ENCODE data around the gene APBB1IP.
"Not testable (repeated sequence)": the region's sequence is repeated elsewhere in the genome, so short reads cannot be mapped to it uniquely, and the experiment has no call there.

Gene APBB1IP

GRCh38 chr10:26437637-26438461, at the start of gene APBB1IP:
Gene APBB1IP (plus strand): TSS chr10:26438341. CDS start chr10:26492327, 53,986 bp downstream.
- DNase-seq (ENCODE audit: extremely low read depth in 1 of 2, low read depth in 1 of 2): peak in 1 of 2 donors; percentile 35

GRCh38 chr10:26389533-26389932, 48.6 kb upstream of the APBB1IP start:
- DNase-seq (ENCODE audit: extremely low read depth in 1 of 2, low read depth in 1 of 2): no peak

GRCh38 chr10:26391701-26392695, 46.1 kb upstream of the APBB1IP start:
- no peak for DNase-seq (ENCODE audit: extremely low read depth in 1 of 2, low read depth in 1 of 2)

GRCh38 chr10:26398353-26398752, 39.8 kb upstream of the APBB1IP start:
- not testable (repeated sequence) for DNase-seq (ENCODE audit: extremely low read depth in 1 of 2, low read depth in 1 of 2)

- DNase-seq (ENCODE audit: extremely low read depth in 1 of 2, low read depth in 1 of 2): no peak
Measured at GRCh38 chr10:26407406-26407969, 30.7 kb upstream of the APBB1IP start.

GRCh38 chr10:26408858-26409494, 29.2 kb upstream of the APBB1IP start:
- DNase-seq (ENCODE audit: extremely low read depth in 1 of 2, low read depth in 1 of 2): no peak

- no peak for DNase-seq (ENCODE audit: extremely low read depth in 1 of 2, low read depth in 1 of 2)
Measured at GRCh38 chr10:26410356-26410755, 27.8 kb upstream of the APBB1IP start.

- no peak for DNase-seq (ENCODE audit: extremely low read depth in 1 of 2, low read depth in 1 of 2)
Measured at GRCh38 chr10:26412932-26413331, 25.2 kb upstream of the APBB1IP start.

GRCh38 chr10:26413375-26413774, 24.8 kb upstream of the APBB1IP start:
- no peak for DNase-seq (ENCODE audit: extremely low read depth in 1 of 2, low read depth in 1 of 2)

- DNase-seq (ENCODE audit: extremely low read depth in 1 of 2, low read depth in 1 of 2): no peak
Measured at GRCh38 chr10:26417136-26417535, 21.0 kb upstream of the APBB1IP start.

GRCh38 chr10:26422977-26423376, 15.2 kb upstream of the APBB1IP start:
- no peak for DNase-seq (ENCODE audit: extremely low read depth in 1 of 2, low read depth in 1 of 2)

- DNase-seq (ENCODE audit: extremely low read depth in 1 of 2, low read depth in 1 of 2): no peak
Measured at GRCh38 chr10:26423722-26424121, 14.4 kb upstream of the APBB1IP start.

GRCh38 chr10:26430641-26431163, 7.4 kb upstream of the APBB1IP start:
- DNase-seq (ENCODE audit: extremely low read depth in 1 of 2, low read depth in 1 of 2): no peak

- no peak for DNase-seq (ENCODE audit: extremely low read depth in 1 of 2, low read depth in 1 of 2)
Measured at GRCh38 chr10:26432938-26433337, 5.2 kb upstream of the APBB1IP start.

- DNase-seq (ENCODE audit: extremely low read depth in 1 of 2, low read depth in 1 of 2): no peak
Measured at GRCh38 chr10:26435852-26436251, 2.3 kb upstream of the APBB1IP start.

- DNase-seq (ENCODE audit: extremely low read depth in 1 of 2, low read depth in 1 of 2): no peak
Measured at GRCh38 chr10:26436848-26437247, 1.3 kb upstream of the APBB1IP start.

- DNase-seq (ENCODE audit: extremely low read depth in 1 of 2, low read depth in 1 of 2): peak; percentile 34 to 53
Measured at GRCh38 chr10:26438534-26439341, 597 bp downstream of the APBB1IP start.

GRCh38 chr10:26439406-26440087, 1.4 kb downstream of the APBB1IP start:
- DNase-seq (ENCODE audit: extremely low read depth in 1 of 2, low read depth in 1 of 2): no peak

- DNase-seq (ENCODE audit: extremely low read depth in 1 of 2, low read depth in 1 of 2): no peak
Measured at GRCh38 chr10:26440088-26440470, 1.9 kb downstream of the APBB1IP start.
